Ovary (tissue), 9 donors: ENCODE data around the gene LDLRAD4. TPM values are rescaled to one million over a fixed set of nuclear protein-coding genes. Genes with fewer than 3 reads are reported as not detected.

Experiments used
- DNase-seq, 5 donors: peaks; one replicate each; pipeline ENCODE4 v3.0.0-alpha.2; 2019 to 2020
- H3K27ac ChIP-seq, 2 donors: fragments of 200-600 bp; one replicate each; pipeline versions ENCODE4 v1.5.1 to v1.8.0; 2019 to 2022
- H3K27me3 ChIP-seq: fragments of 200-600 bp; one replicate; pipeline ENCODE4 v1.8.0; 2022
- H3K36me3 ChIP-seq: fragments of 200-600 bp; sonication (generic); one replicate; pipeline ENCODE4 v1.5.1; 2019
- H3K4me1 ChIP-seq: one replicate; pipeline ENCODE4 v1.8.1; 2013; ENCODE audit warnings: mild to moderate bottlenecking, moderate library complexity; ENCODE audit not compliant: insufficient read depth
- H3K4me3 ChIP-seq: fragments of 200-600 bp; sonication (generic); one replicate; pipeline ENCODE4 v1.5.1; 2017
- H3K9me3 ChIP-seq, 2 donors: fragments of 200-600 bp in 1 of 2; sonication (generic) in 1 of 2; one replicate each; pipeline versions ENCODE4 v1.5.1 to v1.8.1; 2013 to 2019; ENCODE audit warnings: mild to moderate bottlenecking in 1 of 2, moderate library complexity in 1 of 2
- EP300 ChIP-seq: sonication (generic); formaldehyde crosslinking; IDR thresholded peaks from one replicate; pipeline ENCODE4 v1.6.1; 2017; ENCODE audit warnings: antibody characterized with exemption
- POLR2A ChIP-seq: fragments of 450-650 bp; IDR thresholded peaks from one replicate; pipeline ENCODE4 v1.6.1; 2017; ENCODE audit warnings: antibody characterized with exemption, mild to moderate bottlenecking, moderate library complexity
- WGBS, 3 donors: extraction: QIAGEN DNeasy Blood & Tissue Kit in 1 of 3; methylation state at CpG; one replicate each; pipeline versions ENCODE4 v1.1.5 to v1.1.7; 2013 to 2017; 5-methylcytosine and 5-hydroxymethylcytosine counted together
- intact Hi-C, 4 donors: fragments of 100-400 bp; cut with DNase I; formaldehyde crosslinking; loops; one replicate each; pipeline versions ENCODE4 v1.11.0 to v1.15.1; 2022 to 2023
- polyA plus RNA-seq, 2 donors: library from polyadenylated mRNA; stranded (reverse); fragments of 200-250 nt in 1 of 2; fragments of 350-450 nt in 1 of 2; fragmentation: Illumina TruSeq in 1 of 2; extraction: RNeasy Lipid Tissue Mini Kit (QIAGEN cat#74804) in 1 of 2; gene quantifications; one replicate each; pipeline ENCODE4 v1.2.3, GENCODE V29; 2013 to 2014
- total RNA-seq, 7 donors: library from RNA; depleted of rRNA in 2 of 7; stranded (reverse); fragments of >200 nt in 2 of 7; fragmentation: NEBNext Ultra II Directional in 3 of 7; extraction: Animal tissue kit (Norgen Biotek cat#: 25700) in 3 of 7; gene quantifications; one replicate each; pipeline versions ENCODE4 v1.1.0 to v1.2.4, GENCODE V29; 2016 to 2023
- TF ChIP-seq, protein P1 (sequence below), 3 donors: fragments of 450-650 bp in 2 of 3; fragments of 200-600 bp in 1 of 3; IDR thresholded peaks; one replicate each; pipeline versions ENCODE4 v1.5.1 to v1.8.0; 2016 to 2022; ENCODE audit warnings: antibody characterized with exemption in 3 of 3, mild to moderate bottlenecking in 1 of 3
- donor health status: DM: no; HTN: no; CAD: no; lungs with moderate emphysema.
- donor health status: DM: no; HTN: no; CAD: no.
- donor health status: Bipolar disorder and iron deficiency.
- donor health status: DM: yes; HTN: yes; CAD: no.
- donor health status: DM: no; HTN: no; CAD: no.
- donor health status: DM: yes; HTN: yes; CAD: no.

LDLRAD4 gene
- total and polyA plus RNA-seq, 9 donors = 2.3 to 31.6 (median 8.3) TPM

DNA sequence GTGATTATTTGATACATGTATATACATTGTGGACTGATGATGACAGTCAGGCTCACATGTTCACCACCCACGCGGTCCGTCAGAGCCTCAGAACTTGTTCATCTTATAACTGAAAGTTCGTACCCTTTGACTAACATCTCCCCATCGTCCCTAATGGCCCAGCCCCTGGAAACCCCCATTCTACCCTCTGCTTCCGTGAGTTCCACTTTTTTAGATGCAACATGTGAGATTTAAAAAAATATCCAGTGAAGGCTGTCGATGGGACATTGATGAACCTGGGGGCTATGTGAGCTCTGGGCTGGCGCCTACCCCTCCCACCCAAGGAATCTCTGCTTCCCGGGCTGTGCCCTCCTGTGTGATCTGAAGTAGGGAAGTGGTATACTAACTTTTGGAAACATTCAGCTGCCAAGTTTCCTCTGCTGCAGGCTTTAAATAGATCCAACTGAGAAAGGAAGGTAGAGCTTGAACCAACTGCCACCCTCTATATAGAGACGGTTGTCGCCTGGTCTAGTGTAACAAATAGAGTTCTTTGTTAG, 344.0 kb downstream of the LDLRAD4 start:
- Histone ChIP-seq H3K4me3 (no peak overlapping the region), H3K4me1 (no peaks in the 10 kb centered on the region), H3K36me3 (no peaks in the 10 kb centered on the region), H3K27ac (no peak overlapping the region), H3K9me3 (no peaks in the 10 kb centered on the region), H3K27me3 (no peaks in the 10 kb centered on the region)
- no peak for DNase-seq
- TF ChIP-seq EP300 = no peak
- TF ChIP-seq, protein P1, sequence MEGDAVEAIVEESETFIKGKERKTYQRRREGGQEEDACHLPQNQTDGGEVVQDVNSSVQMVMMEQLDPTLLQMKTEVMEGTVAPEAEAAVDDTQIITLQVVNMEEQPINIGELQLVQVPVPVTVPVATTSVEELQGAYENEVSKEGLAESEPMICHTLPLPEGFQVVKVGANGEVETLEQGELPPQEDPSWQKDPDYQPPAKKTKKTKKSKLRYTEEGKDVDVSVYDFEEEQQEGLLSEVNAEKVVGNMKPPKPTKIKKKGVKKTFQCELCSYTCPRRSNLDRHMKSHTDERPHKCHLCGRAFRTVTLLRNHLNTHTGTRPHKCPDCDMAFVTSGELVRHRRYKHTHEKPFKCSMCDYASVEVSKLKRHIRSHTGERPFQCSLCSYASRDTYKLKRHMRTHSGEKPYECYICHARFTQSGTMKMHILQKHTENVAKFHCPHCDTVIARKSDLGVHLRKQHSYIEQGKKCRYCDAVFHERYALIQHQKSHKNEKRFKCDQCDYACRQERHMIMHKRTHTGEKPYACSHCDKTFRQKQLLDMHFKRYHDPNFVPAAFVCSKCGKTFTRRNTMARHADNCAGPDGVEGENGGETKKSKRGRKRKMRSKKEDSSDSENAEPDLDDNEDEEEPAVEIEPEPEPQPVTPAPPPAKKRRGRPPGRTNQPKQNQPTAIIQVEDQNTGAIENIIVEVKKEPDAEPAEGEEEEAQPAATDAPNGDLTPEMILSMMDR (IDR thresholded peaks at IDR 0.05) = no peak
- no peak for TF ChIP-seq POLR2A
- intact Hi-C loops = no loop called here
- 55 to 60% (median 59%) methylated on average over 11 of the region's 11 CpGs for WGBS, 3 donors

DNA sequence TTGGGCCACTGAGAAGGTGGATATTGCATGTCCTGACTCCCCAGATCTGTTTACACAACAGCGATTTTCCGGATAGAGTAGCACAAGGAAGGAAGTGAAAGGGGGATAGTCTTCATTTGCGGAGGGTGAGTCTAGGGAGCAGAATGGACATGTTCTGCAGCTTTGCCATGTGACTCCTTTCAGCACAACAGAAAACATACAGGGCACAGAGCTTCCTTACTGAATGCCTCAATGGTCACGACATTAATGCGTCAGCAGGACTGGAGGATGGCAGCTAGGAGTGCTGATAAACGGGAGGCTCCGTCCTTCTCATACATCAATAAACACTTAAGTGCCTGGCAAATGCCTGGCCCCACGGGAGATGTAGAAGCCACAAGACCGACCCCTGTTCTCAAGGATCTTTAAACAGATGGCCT, 344.8 kb downstream of the LDLRAD4 start:
- Histone ChIP-seq H3K9me3 (no peaks in the 10 kb centered on the region), H3K4me1 (no peaks in the 10 kb centered on the region), H3K36me3 (no peaks in the 10 kb centered on the region), H3K27ac (no peak overlapping the region), H3K27me3 (no peaks in the 10 kb centered on the region), H3K4me3 (no peak overlapping the region)
- WGBS, 3 donors = 58 to 72% (median 72%) methylated on average over 9 of the region's 9 CpGs
- DNase-seq = no peak
- intact Hi-C loops = no loop called here
- TF ChIP-seq EP300 (no peak), POLR2A (no peak)
- TF ChIP-seq, protein P1 (IDR thresholded peaks at IDR 0.05) = no peak

DNA sequence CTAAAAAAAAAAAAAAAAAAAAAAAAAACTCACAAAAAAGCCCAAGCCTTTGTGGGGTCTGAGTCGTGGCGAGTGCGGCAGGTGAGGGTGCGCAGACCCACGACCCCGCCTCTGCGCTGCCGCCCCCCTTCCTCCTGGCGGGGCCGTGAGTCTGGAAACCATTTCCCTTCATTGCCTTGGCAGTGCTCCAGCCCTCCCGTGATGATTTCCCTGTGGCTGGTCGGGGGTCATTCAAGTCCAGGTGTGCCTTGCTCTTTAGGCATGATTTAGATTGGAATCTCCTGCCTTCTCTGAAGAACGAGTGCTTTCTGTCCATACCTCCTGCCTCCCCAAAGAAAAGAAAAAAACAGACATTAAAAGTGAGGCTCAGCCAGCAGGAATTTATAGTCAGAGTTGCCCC, 346.0 kb downstream of the LDLRAD4 start:
- TF ChIP-seq POLR2A (no peak), EP300 (no peak)
- TF ChIP-seq, protein P1 (IDR thresholded peaks at IDR 0.05) = no peak
- no peaks in the 10 kb centered on the region for H3K9me3 ChIP-seq
- no peaks in the 10 kb centered on the region for H3K27me3 ChIP-seq
- H3K27ac ChIP-seq = no peak overlapping the region
- intact Hi-C loops = no loop called here
- no peak for DNase-seq
- H3K4me1 ChIP-seq = no peaks in the 10 kb centered on the region
- 44 to 47% (median 47%) methylated on average over 13 of the region's 13 CpGs for WGBS, 3 donors
- H3K4me3 ChIP-seq = no peak overlapping the region
- H3K36me3 ChIP-seq = no peaks in the 10 kb centered on the region

DNA sequence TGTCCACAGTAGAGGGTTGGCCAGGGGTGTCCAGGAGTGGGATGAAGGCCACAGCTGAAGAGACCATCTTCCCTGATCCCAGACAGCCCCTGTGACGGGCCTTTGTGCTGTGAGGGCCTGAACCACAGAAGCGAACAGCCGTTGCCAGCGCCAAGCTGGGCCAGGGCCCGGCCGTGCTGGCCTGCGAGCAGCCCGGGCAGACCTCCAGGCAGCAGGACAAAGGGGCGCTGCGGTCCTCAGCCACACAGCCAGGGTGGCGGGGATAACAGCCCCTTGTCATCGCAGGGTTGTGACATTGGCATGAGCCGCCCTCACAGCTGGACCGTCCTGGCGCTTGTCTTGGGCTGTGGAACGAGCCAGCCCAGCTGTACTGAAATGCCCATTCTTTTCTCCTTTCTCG, 346.7 kb downstream of the LDLRAD4 start:
- 92 to 95% (median 94%) methylated on average over 14 to 17 of the region's 17 CpGs for WGBS, 3 donors
- Histone ChIP-seq H3K27me3 (no peaks in the 10 kb centered on the region), H3K27ac (no peak overlapping the region), H3K4me1 (no peaks in the 10 kb centered on the region), H3K36me3 (no peaks in the 10 kb centered on the region), H3K4me3 (no peak overlapping the region), H3K9me3 (no peaks in the 10 kb centered on the region)
- TF ChIP-seq POLR2A (no peak), EP300 (no peak)
- TF ChIP-seq, protein P1 (IDR thresholded peaks at IDR 0.05) = no peak
- intact Hi-C loops = no loop called here
- DNase-seq = no peak
